GM21825 (cell line): ENCODE measurements around the gene GLIS1.

Source experiments
- ATAC-seq: cut with Tn5 transposase; IDR thresholded peaks from one replicate; pipeline ENCODE4 v1.9.1; 2021; ENCODE audit warnings: mild to moderate bottlenecking, moderate library complexity; ENCODE audit not compliant: unreplicated experiment

Gene GLIS1

GRCh38 chr1:53600561-53600960 is 138.4 kb downstream of the GLIS1 start:
- no peak for ATAC-seq

GRCh38 chr1:53600001-53600400 is 139.0 kb downstream of the GLIS1 start:
- no peak for ATAC-seq

DNA sequence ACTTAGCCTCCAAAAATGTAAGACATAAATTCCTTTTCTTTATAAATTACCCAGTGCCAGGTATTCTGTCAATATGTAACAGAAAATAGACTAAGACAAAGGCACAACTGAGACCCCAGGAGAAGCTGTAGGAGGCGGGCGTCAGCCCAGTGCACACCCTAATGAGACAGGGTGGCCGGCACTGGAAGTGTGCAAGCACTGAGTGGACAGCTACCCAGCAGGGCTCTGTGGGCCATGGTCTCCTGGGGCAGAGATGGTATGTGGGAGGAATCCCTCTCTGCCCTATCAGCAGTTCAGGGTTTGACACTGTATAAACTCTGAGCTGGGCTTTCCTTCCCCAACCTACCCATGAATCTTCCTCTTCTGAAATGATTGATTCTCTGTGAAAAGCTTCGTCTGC is 139.5 kb downstream of the GLIS1 start:
- ATAC-seq, result no peak

DNA sequence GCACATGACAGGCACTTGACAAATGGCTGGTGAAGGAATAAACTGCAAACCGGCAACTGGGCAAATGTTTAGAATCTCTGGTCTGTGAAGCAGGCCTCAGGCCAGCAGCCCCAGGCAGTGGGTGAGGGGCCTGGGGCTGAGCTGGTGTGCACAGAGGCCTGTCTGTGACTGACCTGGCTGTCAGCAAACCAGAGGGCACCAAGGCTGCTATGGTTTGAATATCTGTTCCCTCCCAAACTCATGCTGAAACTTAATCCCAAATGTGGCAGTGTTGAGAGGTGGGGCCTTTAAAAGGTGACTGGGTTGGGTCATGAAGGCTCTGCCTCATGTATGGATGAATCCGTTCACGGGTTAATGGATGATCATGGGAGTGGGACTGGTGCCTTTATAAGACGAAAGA is 140.0 kb downstream of the GLIS1 start:
- no peak for ATAC-seq

- ATAC-seq, result no peak
These were observed 143.1 kb downstream of the GLIS1 start for GRCh38 chr1:53595906-53596305.

- no peak for ATAC-seq
These were observed 144.4 kb downstream of the GLIS1 start for GRCh38 chr1:53594391-53595180.

- no peak for ATAC-seq
These were observed 145.1 kb downstream of the GLIS1 start for GRCh38 chr1:53593758-53594380.

GRCh38 chr1:53592985-53593757 is 145.8 kb downstream of the GLIS1 start:
- ATAC-seq, result no peak

DNA sequence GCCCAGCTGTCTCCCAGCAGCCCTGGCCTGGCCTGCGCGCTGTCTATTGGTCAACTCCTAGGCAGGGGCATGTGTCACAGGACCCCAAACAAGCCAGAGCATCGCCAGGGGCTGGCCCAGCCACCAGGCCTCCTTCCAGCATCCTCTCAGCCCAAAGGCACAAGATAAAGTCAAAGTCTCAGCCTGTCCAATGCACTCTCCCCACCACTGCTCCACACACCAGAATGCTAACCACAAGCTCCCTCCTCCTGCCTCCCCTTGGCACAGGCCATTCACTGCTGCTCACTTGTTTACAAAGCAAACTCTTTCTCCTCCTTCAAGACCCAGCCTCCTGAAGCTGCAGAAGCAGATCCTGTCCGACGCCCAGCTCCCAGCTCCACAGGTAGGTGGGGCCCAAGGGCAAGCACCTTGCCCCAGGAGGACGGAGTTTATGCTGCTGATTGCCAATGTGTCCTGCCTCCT is 146.4 kb downstream of the GLIS1 start:
- ATAC-seq, result no peak

DNA sequence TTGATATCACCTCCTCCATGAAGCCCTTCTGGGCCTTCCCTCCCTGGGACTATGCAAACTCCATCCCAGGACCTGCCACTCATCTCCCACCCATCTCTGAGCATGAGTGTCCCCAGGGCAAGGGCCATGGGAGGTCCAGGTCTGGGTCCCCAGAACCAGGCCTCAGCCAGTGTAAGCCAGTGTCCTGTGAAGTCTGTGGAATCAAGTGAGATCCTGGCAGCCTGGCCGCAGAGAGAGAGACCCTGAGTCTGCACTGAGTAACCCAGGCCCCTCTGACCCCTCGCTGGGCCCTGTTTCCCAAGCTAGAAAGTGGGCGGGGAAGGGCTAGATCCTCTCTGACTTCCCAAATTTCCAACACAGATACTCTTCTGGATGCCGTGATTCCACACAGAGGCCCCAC is 147.0 kb downstream of the GLIS1 start:
- ATAC-seq, result no peak

- no peak for ATAC-seq
These were observed 148.1 kb downstream of the GLIS1 start for GRCh38 chr1:53590531-53591515.

DNA sequence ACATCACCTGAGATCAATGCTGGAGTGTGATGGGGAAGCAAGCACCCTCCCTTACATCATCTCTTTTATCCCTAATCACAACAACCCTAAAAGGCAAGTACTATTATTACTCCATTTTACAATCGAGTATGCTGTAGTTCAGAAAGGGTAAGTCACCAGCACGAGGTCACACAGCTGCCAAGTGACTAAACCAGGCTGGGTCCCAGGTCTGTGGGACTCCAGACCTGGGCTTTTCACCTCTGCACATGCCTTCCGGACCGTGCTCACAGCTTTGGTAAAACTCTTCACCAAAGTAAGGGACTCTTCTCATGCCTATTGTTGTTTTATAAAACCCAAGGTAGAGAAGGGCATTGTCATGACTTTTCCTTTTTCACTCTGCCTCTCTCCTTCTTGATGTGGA is 148.9 kb downstream of the GLIS1 start:
- no peak for ATAC-seq

GRCh38 chr1:53589043-53589887 is 149.7 kb downstream of the GLIS1 start:
- no peak for ATAC-seq

DNA sequence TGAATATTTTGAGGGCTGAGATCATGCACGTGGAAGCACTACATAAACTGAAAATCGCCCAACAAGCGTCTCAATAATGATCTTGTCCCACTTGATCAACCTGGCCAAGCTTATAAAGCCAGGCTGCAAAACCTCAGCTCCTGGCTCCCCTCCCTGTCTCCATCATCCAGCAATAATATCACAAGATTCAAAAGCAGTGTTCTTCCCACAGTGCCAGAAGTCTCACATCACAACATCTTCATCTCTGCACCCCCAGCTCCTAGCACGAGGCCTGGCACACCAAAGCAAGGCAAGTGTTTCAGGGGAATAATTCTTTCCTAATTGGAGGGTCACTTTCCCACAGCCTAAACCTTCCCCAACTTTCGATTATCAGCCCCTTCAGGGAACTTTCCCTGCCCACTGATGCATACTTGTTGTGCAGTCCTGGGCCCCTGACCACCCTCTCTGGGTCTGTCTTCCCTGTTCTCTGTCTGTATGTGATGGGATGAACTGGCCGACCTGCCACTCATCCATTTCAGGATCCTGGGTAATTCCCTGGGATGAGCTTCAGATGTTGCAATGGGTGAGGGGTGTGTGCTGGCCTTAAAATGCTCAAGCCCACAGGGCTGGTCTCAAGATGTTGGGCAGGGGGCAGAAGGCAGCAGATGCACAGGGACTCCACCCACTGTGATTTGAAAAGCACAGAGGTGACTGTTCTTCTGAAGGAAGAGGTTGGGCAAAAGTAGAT is 150.7 kb downstream of the GLIS1 start:
- ATAC-seq, result no peak

GRCh38 chr1:53587252-53587988 is 151.5 kb downstream of the GLIS1 start:
- no peak for ATAC-seq

- ATAC-seq, result no peak
These were observed 152.2 kb downstream of the GLIS1 start for GRCh38 chr1:53586765-53587164.

DNA sequence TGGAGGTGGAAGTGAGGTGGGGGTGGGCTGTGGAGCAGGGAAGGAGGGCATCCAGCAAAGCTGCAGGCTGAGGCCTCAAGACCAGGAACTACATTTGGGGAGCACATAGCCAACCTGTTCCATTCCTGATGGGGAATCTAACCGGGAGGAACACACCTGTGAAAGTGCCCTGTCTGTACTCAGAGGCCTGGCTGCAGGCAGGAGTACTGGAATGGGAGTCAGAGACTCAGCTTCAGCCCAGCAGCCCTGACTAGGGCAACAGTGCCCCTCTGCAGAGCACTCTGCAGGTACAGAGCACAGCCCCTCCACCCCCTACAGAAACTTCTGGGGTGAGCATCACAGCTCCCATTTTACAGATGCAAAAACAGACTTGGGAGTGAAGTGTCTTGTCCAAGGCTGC is 153.4 kb downstream of the GLIS1 start:
- no peak for ATAC-seq

- no peak for ATAC-seq
These were observed 153.8 kb downstream of the GLIS1 start for GRCh38 chr1:53585129-53585528.
